Calu3 (cell line): ENCODE measurements around the gene NRP1. TPM values are rescaled to one million over a fixed set of nuclear protein-coding genes. Genes with fewer than 3 reads are reported as not detected.
A peak's percentile ranks its signal among the peaks of the same experiment; 100 is the strongest.

Source experiments
- BruUV-seq: library from RNA; stranded (reverse); fragments of 400-500 nt; replicated peaks from 2 replicates; lab custom pipeline; 2021; lab: Mats Ljungman, UMichigan
- CTCF ChIA-PET: fragments of 300-600 bp; sonication (Branson Sonifier 250); formaldehyde crosslinking; loops from one replicate; lab custom pipeline; 2022; ENCODE audit warnings: antibody characterized with exemption; lab: Charles Lee
- DNase-seq: peaks from one replicate; pipeline ENCODE4 v3.0.0; 2022
- H3K27ac Mint-ChIP-seq: one replicate; pipeline ENCODE4 v1.8.0; 2022; ENCODE audit warnings: mixed read lengths; ENCODE audit not compliant: unreplicated experiment
- H3K27me3 Mint-ChIP-seq: one replicate; pipeline ENCODE4 v1.8.0; 2022; ENCODE audit warnings: mixed read lengths; ENCODE audit not compliant: unreplicated experiment
- H3K36me3 Mint-ChIP-seq: one replicate; pipeline ENCODE4 v1.8.0; 2022; ENCODE audit warnings: mild to moderate bottlenecking, moderate library complexity, mixed read lengths; ENCODE audit not compliant: insufficient read depth, unreplicated experiment
- H3K4me1 Mint-ChIP-seq: one replicate; pipeline ENCODE4 v1.8.0; 2022; ENCODE audit warnings: mild to moderate bottlenecking, low read depth, mixed read lengths; ENCODE audit not compliant: unreplicated experiment
- H3K4me3 Mint-ChIP-seq: one replicate; pipeline ENCODE4 v1.8.0; 2022; ENCODE audit warnings: mild to moderate bottlenecking, low read depth, moderate library complexity, mixed read lengths; ENCODE audit not compliant: unreplicated experiment
- H3K9me3 Mint-ChIP-seq: one replicate; pipeline ENCODE4 v1.8.0; 2022; ENCODE audit warnings: low read depth, mixed read lengths; ENCODE audit not compliant: unreplicated experiment
- intact Hi-C: fragments of 100-400 bp; cut with micrococcal nuclease; formaldehyde crosslinking; loops from one replicate; pipeline ENCODE4 v1.10.0; 2022; ENCODE audit not compliant: unreplicated experiment
- total RNA-seq: library from RNA; stranded (reverse); gene quantifications from 2 replicates; pipeline ENCODE4 v1.2.3, GENCODE V29; 2022
- TF ChIP-seq, protein P1 (sequence below): fragments of 200-600 bp; IDR thresholded peaks from one replicate; pipeline ENCODE4 v1.8.0; 2022; ENCODE audit warnings: antibody characterized with exemption; ENCODE audit not compliant: unreplicated experiment

Gene NRP1
- total RNA-seq, 1 experiment from 2014 or later = 96.3 TPM

DNA sequence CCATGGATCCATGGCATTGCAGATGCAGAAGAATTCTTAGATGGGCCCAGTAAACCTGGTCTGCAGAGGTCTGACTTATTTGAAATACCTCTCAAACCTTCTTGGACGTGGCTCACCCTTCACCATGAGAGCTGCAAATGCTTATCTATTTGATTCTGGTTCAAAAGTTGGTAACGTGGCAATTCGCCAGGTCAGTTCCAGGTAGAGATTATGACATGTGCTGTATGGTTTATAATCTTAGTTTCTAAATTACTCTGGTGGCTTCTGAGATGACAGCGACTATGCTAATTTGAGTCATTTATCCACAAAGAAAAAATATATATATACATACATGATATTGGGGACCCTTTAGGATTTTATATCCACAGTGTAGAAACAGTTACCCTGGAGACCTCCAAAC lies 68.8 kb downstream of the NRP1 start:
- peak overlapping the region; percentile 32 for H3K4me3 Mint-ChIP-seq
- intact Hi-C loops = no loop called here

DNA sequence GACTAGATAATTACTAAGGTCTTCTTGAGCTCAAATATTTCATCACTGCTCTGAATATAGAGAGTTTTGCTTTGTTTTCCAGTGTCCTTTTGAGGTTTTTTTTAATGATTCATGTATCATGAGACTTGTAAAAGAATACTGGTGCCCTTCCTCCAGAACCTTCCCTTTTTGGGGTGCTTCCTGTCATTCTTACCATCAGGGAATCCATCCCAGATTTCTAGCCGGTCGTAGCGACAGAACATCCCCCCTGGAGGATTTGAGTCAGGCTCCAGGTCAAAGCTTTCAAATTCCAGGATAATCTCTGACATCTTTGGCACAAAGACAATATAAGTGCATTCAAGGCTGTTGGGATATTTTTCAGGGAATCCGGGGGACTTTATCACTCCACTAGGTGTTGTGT lies 71.0 kb downstream of the NRP1 start:
- peak overlapping the region; percentile 93 for H3K27ac Mint-ChIP-seq
- H3K27me3 Mint-ChIP-seq = no peaks in the 10 kb centered on the region
- CTCF ChIA-PET = interaction anchor here (0.6 kb wide), 1 partner anchor 353 kb away, joined by 3 read pairs; no protein-coding TSS in a partner anchor
- TF ChIP-seq, protein P1, sequence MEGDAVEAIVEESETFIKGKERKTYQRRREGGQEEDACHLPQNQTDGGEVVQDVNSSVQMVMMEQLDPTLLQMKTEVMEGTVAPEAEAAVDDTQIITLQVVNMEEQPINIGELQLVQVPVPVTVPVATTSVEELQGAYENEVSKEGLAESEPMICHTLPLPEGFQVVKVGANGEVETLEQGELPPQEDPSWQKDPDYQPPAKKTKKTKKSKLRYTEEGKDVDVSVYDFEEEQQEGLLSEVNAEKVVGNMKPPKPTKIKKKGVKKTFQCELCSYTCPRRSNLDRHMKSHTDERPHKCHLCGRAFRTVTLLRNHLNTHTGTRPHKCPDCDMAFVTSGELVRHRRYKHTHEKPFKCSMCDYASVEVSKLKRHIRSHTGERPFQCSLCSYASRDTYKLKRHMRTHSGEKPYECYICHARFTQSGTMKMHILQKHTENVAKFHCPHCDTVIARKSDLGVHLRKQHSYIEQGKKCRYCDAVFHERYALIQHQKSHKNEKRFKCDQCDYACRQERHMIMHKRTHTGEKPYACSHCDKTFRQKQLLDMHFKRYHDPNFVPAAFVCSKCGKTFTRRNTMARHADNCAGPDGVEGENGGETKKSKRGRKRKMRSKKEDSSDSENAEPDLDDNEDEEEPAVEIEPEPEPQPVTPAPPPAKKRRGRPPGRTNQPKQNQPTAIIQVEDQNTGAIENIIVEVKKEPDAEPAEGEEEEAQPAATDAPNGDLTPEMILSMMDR = no peak
- H3K36me3 Mint-ChIP-seq = peaks cover 47% of the 10 kb centered on the region
- no peak for DNase-seq
- no peak overlapping the region for H3K4me3 Mint-ChIP-seq
- intact Hi-C loops = loop anchor here (5.0 kb wide), 2 partner anchors 46 to 66 kb away; no protein-coding TSS in a partner anchor
- BruUV-seq = no TSS peak
- H3K9me3 Mint-ChIP-seq = no peaks in the 10 kb centered on the region
- peaks cover 34% of the 10 kb centered on the region for H3K4me1 Mint-ChIP-seq

More for the DNA sequence above, 68.8 kb downstream of the NRP1 start:
- H3K9me3 Mint-ChIP-seq = no peaks in the 10 kb centered on the region
- TF ChIP-seq, protein P1 = no peak
- peak overlapping the region; percentile 93 for H3K27ac Mint-ChIP-seq
- H3K36me3 Mint-ChIP-seq = peaks cover 35% of the 10 kb centered on the region
- H3K4me1 Mint-ChIP-seq = peaks cover 34% of the 10 kb centered on the region
- H3K27me3 Mint-ChIP-seq = no peaks in the 10 kb centered on the region
- CTCF ChIA-PET = no interaction called here
- BruUV-seq = no TSS peak
- DNase-seq = no peak

DNA sequence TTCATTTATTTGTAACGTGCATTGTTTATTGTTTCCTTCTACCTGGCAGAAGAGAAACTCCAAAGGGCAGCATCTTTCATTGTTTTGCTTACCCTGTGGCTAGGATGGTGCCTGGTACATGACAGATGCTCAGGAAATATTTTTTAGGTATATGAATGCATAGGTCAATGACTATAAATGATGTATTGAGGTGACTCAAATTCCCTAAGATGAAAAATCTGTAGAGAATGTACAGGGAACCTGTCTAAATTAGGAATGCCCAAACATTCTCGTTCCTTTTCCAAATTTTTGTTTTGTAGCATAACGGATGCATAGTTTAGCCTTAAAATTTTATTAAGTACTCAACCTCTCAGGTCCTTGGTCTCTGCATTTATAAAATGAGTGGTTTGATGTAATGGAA lies 71.6 kb downstream of the NRP1 start:
- no TSS peak for BruUV-seq
- Mint-ChIP-seq H3K4me1 (peaks cover 34% of the 10 kb centered on the region), H3K27me3 (no peaks in the 10 kb centered on the region), H3K9me3 (no peaks in the 10 kb centered on the region), H3K36me3 (peaks cover 50% of the 10 kb centered on the region), H3K4me3 (peak overlapping the region; percentile 8), H3K27ac (peak overlapping the region; percentile 84)
- TF ChIP-seq, protein P1 = no peak
- CTCF ChIA-PET = interaction anchor here (0.6 kb wide), 1 partner anchor 354 kb away, joined by 3 read pairs; no protein-coding TSS in a partner anchor
- DNase-seq = no peak
- intact Hi-C loops = loop anchor here (5.0 kb wide), 2 partner anchors 46 to 66 kb away; no protein-coding TSS in a partner anchor

DNA sequence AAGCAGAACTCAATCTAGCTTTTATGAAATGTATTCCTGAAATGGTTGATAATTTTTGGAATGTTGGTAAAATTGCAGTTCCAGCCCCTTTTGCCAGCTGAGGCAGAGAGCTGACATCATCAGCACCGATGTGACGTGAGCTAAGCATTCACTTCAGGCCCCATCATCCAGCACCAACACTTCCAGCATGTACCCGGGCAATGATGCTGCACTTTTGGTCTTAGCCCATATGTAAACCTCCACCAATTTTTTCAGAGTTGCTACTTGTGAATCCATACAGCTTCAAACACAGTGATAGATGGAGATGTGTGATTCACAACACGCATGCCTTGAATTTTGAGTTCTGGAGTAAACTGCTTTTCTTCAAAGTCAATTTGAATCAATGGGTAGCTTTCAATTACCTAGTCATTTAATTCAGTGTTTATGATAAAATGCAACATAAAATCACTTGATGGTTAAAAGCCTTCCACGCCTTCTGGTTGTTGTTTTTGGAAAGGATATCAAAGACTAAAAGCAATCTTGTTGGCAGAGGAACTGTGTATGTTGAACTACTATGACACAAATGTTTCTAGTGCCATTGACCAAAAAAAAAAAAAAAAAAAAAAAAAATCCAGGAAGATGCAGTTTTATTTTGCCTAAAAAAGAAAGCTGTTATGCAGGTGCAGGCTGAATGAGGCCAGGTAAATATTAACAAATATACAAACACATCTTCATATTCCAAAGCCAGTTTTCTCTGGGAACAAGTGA lies 73.9 kb downstream of the NRP1 start:
- H3K4me3 Mint-ChIP-seq = no peak overlapping the region
- DNase-seq = no peak
- H3K27ac Mint-ChIP-seq = no peak overlapping the region
- H3K9me3 Mint-ChIP-seq = no peaks in the 10 kb centered on the region
- TF ChIP-seq, protein P1 = no peak
- H3K27me3 Mint-ChIP-seq = no peaks in the 10 kb centered on the region
- H3K36me3 Mint-ChIP-seq = peaks cover 50% of the 10 kb centered on the region
- intact Hi-C loops = loop anchor here (5.0 kb wide), 2 partner anchors 43 to 63 kb away; no protein-coding TSS in a partner anchor
- BruUV-seq = no TSS peak
- CTCF ChIA-PET = interaction anchor here (0.6 to 1.2 kb wide), 7 partner anchors 12 to 997 kb away, joined by 3 to 4 read pairs (median 3); no protein-coding TSS in a partner anchor
- peaks cover 34% of the 10 kb centered on the region for H3K4me1 Mint-ChIP-seq
